Thyroid gland (tissue), 4 donors: Measurements from ENCODE around the gene EPHB6. TPM values are rescaled to one million over a fixed set of nuclear protein-coding genes. Genes with fewer than 3 reads are reported as not detected.

Experiments used
- DNase-seq, 2 donors: peaks; one replicate each; pipeline ENCODE4 v3.0.0-alpha.2; 2019
- H3K27ac ChIP-seq, 3 donors: fragments of 200-600 bp; sonication (generic); 1 replicate in 2 of 3; 2 replicates in 1 of 3; pipeline ENCODE4 v1.5.1; 2016 to 2019; ENCODE audit warnings: mild to moderate bottlenecking in 1 of 3, moderate library complexity in 1 of 3
- H3K27me3 ChIP-seq: fragments of 200-600 bp; sonication (generic); one replicate; pipeline ENCODE4 v1.5.1; 2019
- H3K36me3 ChIP-seq, 2 donors: fragments of 200-600 bp; sonication (generic); one replicate each; pipeline ENCODE4 v1.5.1; 2016 to 2019
- H3K4me1 ChIP-seq, 2 donors: fragments of 200-600 bp; sonication (generic); one replicate each; pipeline ENCODE4 v1.5.1; 2017 to 2019
- H3K4me3 ChIP-seq, 3 donors: fragments of 200-600 bp; sonication (generic); replicated peaks in 1 of 3; 1 replicate in 2 of 3; 2 replicates in 1 of 3; pipeline ENCODE4 v1.5.1; 2016; ENCODE audit warnings: mild to moderate bottlenecking in 1 of 3
- H3K9me3 ChIP-seq: fragments of 200-600 bp; sonication (generic); one replicate; pipeline ENCODE4 v1.5.1; 2017
- CTCF ChIP-seq, 6 experiments: fragments of 200-600 bp in 3 of 6; fragments of 450-650 bp in 3 of 6; sonication (generic) in 3 of 6; IDR thresholded peaks; one replicate each; pipeline ENCODE4 v1.5.1; 2016 to 2019; ENCODE audit warnings: antibody characterized with exemption in 6 of 6, mild to moderate bottlenecking in 2 of 6, inconsistent platforms in 1 of 6, moderate library complexity in 1 of 6
- POLR2A ChIP-seq, 2 donors: fragments of 450-650 bp; IDR thresholded peaks; one replicate each; pipeline ENCODE4 v1.6.1; 2017; ENCODE audit warnings: antibody characterized with exemption in 2 of 2, mild to moderate bottlenecking in 2 of 2, moderate library complexity in 1 of 2
- WGBS, 2 donors: methylation state at CpG; one replicate each; pipeline ENCODE4 v1.1.5; 2017; 5-methylcytosine and 5-hydroxymethylcytosine counted together
- intact Hi-C: fragments of 100-400 bp; cut with DNase I; formaldehyde crosslinking; loops from one replicate; pipeline ENCODE4 v1.15.1; 2023
- total RNA-seq, 4 donors: library from RNA; depleted of rRNA; stranded (reverse); fragments of >200 nt; gene quantifications; one replicate each; pipeline ENCODE4 v1.2.3, GENCODE V29; 2016

EPHB6 gene
- total RNA-seq, 4 donors from 2014 or later, result 20.0 to 46.2 (median 27.4) TPM

- intact Hi-C loops, result no loop called here
- no peaks in the 10 kb centered on the region for H3K36me3 ChIP-seq
- H3K4me3 ChIP-seq, result no peak overlapping the region
- no peak overlapping the region for H3K27ac ChIP-seq
- WGBS, 2 donors, result 88 to 93% methylated on average over 2 of the region's 2 CpGs
- H3K4me1 ChIP-seq, result no peaks in the 10 kb centered on the region
- no peaks in the 10 kb centered on the region for H3K9me3 ChIP-seq
- TF ChIP-seq CTCF (IDR thresholded peaks at IDR 0.05) (no peak), POLR2A (IDR thresholded peaks at IDR 0.05) (no peak)
- no peak for DNase-seq
- no peaks in the 10 kb centered on the region for H3K27me3 ChIP-seq
Observed at GRCh38 chr7:142918901-142919300, 64.0 kb downstream of the EPHB6 start.

GRCh38 chr7:142919656-142920055 lies 64.8 kb downstream of the EPHB6 start:
- H3K9me3 ChIP-seq, result no peaks in the 10 kb centered on the region
- no peak for TF ChIP-seq CTCF (IDR thresholded peaks at IDR 0.05)

More at GRCh38 chr7:142919656-142920055, 64.8 kb downstream of the EPHB6 start:
- Histone ChIP-seq H3K4me3 (no peak overlapping the region), H3K36me3 (no peaks in the 10 kb centered on the region), H3K4me1 (no peaks in the 10 kb centered on the region), H3K27ac (no peak overlapping the region), H3K27me3 (no peaks in the 10 kb centered on the region)
- WGBS, 2 donors, result 93% methylated on average over 3 of the region's 3 CpGs
- no peak for DNase-seq
- intact Hi-C loops, result no loop called here

Other genes starting within 250 kb of the EPHB6 start
- gene PRSS1, start 105.6 kb upstream of the EPHB6 start, total RNA-seq, result 1 to 10 TPM in 1 of 4 donors, not detected in 3; 1.2 TPM
- gene PRSS2, start 84.1 kb upstream of the EPHB6 start, total RNA-seq, result not detected
- gene TRPV6, start 30.7 kb downstream of the EPHB6 start, total RNA-seq, result 1 to 10 TPM in 2 of 4 donors, under 1 TPM in 2; 0.25 to 2.9 (median 1.2) TPM
- not detected for gene TRPV5, start 78.7 kb downstream of the EPHB6 start, total RNA-seq
- gene LLCFC1, start 84.4 kb downstream of the EPHB6 start, total RNA-seq, result under 1 TPM in 1 of 4 donors, not detected in 3; 0.67 TPM
- 1 to 10 TPM in 1 of 4 donors, under 1 TPM in 3; 0.29 to 2.0 (median 0.49) TPM for gene KEL, start 107.3 kb downstream of the EPHB6 start, total RNA-seq
- gene OR9A2, start 172.1 kb downstream of the EPHB6 start, total RNA-seq, result 1 to 10 TPM in 1 of 4 donors, not detected in 3; 1.2 TPM
- gene OR6V1, start 197.3 kb downstream of the EPHB6 start, total RNA-seq, result not detected